GM21526 (cell line): ENCODE results near the gene SLC35C1.
"Not testable (repeated sequence)": the region's sequence is repeated elsewhere in the genome, so short reads cannot be mapped to it uniquely, and the experiment has no call there.

Experiments
- ATAC-seq: cut with Tn5 transposase; IDR thresholded peaks from one replicate; pipeline ENCODE4 v1.9.1; 2021; ENCODE audit warnings: moderate library complexity; ENCODE audit not compliant: unreplicated experiment, low FRiP score

The SLC35C1 gene

DNA sequence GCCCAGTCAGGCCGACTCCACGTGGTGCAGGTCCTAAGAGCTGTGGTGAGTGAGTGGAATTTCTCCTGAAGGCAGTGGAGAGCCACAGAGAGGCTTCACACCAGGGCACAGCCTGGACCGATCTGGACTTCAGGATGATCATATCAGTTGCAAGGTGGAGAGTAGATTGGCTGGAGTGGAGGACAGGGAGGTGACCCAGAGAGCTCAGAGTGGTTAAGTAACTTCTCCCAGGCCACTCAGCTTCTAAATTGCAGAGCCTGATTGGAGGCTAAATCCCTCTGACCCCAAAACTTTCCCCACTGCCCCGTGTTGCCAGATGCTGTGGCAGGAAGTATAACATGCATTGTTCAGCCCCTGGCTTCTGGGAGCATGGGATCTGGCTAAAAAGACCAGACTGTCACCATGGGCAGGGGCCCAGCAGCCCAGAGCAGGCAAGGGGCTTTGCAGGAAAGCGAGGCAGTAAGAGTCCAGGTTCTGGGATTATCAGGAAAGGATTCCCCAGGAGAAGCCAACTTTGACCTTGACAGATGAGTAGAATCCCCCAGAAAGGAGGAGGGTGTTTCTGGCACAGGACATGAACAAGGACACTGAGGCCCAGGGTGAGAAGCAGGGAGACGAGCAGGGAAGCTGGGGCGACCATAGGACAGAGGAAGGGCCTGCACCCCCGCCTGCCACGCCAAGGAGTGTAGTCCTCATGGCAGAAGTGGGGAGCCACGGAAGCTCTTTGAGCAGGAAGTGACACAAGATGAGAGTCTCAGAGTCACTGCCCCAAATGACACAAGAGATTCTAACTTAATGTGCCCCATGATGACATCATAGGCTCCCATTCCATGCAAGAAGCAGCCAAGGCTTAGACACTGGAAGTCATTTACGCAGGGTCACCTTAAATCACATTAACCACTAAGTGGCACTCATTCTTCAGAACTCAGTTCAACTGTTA, 4.8 kb downstream of the SLC35C1 start:
- no peak for ATAC-seq

DNA sequence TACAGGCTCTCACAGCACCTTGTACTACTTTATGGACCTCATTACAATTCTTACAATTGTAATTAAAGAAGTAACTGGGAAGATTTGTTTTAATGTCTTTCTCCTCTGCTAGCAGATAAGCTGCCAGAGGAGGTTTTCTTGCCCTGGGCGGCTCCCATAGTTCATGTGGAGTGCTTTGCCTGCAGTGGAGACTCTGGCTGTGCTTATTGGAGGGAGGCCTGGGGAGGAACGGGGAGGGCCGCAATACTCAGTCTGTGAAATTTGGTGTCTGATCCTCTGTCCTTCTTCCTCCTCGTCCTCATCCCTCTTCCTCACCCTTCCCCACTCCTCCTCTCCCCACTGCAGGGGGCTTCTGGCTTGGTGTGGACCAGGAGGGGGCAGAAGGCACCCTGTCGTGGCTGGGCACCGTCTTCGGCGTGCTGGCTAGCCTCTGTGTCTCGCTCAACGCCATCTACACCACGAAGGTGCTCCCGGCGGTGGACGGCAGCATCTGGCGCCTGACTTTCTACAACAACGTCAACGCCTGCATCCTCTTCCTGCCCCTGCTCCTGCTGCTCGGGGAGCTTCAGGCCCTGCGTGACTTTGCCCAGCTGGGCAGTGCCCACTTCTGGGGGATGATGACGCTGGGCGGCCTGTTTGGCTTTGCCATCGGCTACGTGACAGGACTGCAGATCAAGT, 5.6 kb downstream of the SLC35C1 start:
- no peak for ATAC-seq

DNA sequence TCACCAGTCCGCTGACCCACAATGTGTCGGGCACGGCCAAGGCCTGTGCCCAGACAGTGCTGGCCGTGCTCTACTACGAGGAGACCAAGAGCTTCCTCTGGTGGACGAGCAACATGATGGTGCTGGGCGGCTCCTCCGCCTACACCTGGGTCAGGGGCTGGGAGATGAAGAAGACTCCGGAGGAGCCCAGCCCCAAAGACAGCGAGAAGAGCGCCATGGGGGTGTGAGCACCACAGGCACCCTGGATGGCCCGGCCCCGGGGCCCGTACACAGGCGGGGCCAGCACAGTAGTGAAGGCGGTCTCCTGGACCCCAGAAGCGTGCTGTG, 6.1 kb downstream of the SLC35C1 start:
- ATAC-seq: no peak

DNA sequence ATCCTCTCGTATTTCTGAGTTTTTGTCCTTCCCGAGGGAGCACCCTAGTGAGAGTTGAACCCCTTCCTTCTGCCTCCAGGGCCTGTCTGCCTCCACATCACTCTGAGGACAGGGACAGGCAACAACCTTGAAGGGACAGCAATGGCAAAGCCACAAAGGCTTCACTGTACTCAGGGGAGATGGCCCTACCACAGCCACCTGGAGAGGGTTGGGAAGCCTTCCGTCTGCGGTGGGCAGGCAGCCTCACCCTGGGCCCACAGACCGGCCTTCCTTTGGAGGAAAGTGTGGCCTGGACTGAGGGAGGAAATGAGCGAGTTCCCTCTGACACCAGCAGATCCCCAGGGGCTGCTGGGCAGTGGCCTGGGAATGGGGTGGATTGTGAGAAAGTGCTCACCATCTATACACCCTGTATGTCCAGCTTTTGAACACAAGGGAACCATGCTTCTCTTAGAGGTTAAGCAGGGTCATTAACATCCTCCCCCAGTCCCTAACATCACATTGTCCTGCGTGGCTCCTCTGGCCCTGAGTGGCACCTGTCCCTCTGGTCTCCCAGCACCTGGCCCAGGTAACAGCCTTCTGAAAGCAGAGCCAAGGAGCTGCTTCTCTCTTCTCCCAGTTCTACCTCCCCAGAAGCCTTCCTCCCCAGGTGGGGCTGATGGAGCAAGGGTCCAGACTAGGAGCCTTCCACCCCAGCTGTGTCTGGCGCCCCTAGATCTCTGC, 6.8 kb downstream of the SLC35C1 start:
- no peak for ATAC-seq

DNA sequence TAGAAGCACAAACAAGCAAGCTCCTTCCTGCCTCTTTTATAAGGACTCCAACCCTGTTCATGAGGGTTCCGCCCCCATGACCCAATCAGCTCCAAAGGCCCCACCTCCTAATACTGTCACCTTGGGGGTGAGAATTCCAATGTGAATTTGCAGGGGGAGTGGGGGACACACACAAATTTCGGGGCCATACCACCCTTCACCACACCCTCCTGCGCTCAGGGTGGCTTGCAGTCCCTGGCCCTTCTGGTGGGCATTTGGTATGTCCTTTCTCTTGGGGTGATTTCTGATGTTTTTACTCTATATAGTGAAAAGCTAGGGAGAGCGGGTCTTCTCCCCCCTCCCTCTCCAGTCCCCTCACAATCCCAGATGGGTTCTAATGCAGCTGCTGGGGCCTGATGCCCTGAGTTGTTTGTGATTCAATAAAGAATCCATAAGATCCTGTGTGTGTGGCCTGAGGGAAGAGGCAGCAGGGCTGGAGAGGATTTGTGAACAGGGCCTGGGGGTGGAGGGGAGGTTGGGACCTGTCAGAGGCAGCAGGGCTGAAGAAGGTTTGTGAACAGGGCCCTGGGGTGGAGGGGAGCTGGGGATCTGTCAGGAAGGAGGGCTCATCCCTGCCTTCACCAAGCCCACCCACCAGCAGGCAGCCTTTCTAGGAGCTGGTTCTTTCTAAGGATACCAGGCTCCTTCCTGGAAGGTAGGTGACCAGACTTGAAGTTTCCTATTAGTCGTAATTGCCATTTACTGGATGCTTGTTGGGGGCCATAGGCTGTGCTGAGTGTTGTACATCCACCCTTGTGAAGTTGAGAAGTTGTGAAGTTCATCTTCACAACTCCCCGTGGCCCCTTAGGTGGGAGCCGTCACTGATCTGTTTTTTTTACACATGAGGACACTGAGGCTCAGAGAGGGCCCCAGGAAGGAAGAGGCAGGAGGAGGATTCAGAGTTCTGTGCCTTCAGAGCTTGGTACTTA, 7.9 kb downstream of the SLC35C1 start:
- no peak for ATAC-seq

DNA sequence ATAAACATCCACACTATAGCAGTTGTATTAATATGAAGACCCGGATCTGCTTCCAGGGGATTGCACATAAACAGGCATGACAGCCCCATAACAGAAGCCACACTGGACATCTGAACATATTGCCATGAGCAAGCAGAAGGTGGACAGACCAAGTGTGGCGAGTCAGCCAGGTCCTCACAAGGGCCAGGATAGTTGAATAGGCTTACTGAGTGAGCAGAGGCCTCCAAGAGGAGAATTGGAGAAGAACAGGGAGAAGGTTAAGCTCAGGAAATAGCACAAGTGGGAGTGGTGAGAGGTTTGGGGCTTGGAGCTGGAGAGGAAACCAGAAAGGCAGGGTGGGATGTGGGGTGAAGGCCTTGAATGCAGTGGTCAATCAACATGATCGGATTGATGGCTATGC, 10.8 kb downstream of the SLC35C1 start:
- ATAC-seq: no peak

DNA sequence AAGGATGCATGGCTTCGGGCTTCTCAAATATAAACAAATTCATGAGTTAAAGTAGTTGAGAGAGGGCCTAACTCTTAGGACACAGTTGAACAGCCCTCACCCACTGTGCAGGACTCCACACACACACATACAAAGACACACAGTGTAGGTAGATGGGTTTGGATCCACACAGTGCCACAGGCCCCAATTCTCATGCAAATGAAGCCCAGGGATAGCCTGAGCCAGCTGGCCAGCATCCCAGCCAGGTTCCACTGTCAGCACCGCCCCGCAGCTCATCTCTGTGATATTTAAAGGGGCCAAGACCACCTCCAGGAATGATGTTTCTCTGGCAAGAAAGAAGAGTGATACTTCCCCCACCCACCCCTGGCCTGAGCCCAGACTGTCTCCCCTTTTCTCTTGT, 11.7 kb downstream of the SLC35C1 start:
- no peak for ATAC-seq

DNA sequence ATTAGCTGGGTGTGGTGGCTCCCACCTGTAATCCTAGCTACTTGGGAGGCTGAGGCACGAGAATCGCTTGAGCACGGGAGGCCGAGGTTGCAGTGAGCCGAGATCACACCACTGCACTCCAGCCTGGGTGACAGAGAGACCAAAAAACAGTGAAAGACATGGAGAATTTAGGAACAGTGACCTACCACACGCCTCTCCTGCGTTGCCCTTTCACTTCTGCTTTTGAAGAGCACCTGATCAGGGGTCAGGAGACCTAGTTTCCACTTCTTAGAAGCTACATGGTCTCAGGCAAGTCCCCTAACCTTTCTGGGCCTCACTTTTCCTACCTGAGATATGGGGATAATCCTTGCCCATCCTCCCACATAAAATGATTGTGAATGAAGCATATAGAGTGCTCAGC, 12.2 kb downstream of the SLC35C1 start:
- peak; percentile 85 for ATAC-seq

DNA sequence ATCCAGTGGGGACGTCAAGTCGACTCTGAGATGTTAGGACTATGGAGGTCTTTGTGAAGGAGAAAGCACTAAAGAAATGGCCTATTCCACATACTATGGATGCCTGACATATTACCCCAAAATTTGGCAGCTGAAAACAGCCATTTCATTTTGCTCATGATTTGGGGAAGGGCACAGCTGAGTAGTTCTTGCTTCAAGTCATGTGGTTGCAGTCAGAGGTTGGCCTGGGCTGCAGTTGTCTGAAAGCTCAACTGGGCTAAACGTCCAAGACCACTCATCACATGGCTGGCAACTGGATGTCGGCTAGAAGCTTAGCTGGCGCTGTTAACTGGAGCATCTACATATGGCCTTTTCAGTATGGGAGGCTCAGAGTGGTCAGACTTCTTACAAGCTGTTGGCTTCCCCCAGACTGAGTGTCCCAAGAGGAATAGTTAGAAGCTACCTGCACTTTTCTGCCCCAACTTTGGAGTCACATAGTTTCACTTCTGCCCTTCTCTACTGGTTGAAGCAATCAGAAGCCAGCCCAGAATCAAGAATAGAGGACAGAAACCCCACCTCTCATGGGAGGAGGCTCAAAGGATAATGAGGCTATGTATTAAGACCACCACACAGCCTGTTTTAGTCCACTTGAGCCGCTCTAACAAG, 14.1 kb downstream of the SLC35C1 start:
- ATAC-seq: no peak

DNA sequence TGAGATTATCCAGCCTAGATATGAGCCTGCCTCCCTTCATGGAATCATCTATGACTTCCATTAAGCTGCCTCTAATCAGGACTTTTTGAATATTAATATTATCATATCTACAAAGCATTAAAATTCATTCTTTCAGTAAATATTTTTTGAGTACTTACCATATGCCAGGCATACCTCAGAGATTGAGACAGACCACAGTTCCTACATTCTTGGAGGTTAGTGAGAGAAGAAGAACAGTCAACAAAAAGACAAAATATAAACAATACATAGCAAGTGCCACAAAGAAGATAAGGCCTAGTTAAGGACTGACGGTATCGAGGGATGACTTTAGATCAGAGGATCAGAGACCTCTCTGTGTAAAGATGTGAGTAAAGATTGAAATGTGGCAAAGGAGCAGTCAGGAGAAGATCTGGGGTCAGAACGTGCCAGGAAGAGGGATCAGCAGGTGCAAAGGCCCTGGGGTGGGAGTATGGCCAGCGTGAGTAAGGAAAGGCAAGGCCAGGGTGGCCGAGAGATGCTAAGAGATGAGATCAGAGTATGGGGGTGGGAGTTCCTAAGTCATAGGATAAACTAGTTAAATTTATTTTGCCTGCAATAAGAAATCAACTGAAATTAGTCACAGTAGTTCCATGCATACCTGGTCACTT, 15.4 kb downstream of the SLC35C1 start:
- ATAC-seq: no peak

DNA sequence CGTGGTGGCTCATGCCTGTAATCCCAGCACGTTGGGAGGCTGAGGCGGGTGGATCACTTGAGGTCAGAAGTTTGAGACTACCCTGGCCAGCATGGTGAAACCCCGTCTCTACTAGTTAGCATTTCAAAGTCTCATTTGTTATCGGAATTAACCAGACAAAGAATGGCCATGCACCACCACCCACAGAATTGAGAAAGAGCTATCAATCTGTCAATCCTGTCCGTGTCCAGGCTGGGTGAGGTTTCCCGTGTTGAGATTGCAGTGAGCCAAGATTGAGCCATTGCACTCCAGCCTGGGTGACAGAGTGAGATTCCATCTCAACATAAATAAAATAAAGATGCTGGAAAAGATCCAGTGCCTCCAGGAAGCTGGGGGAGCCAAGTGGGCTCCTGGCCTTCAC, 21.5 kb downstream of the SLC35C1 start:
- not testable (repeated sequence) for ATAC-seq

DNA sequence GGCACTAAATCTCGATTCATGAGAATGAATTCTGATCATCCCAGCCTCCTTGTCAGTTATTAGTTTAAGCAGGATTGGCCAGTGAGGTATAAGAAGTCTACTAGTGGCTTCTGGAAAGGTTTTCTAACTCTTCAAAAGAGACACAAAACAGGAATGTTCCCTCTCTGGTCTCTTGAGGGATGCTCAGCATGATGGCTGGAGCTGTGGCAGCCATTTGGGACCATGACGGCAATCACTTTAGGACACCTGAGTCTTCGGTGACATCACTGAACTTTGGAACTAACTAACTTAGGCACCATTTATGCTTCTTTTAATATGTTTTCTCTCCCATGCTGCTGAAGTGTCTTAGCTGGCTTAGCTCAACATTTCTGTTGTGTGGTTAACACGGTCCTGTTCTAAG, 22.2 kb downstream of the SLC35C1 start:
- no peak for ATAC-seq

DNA sequence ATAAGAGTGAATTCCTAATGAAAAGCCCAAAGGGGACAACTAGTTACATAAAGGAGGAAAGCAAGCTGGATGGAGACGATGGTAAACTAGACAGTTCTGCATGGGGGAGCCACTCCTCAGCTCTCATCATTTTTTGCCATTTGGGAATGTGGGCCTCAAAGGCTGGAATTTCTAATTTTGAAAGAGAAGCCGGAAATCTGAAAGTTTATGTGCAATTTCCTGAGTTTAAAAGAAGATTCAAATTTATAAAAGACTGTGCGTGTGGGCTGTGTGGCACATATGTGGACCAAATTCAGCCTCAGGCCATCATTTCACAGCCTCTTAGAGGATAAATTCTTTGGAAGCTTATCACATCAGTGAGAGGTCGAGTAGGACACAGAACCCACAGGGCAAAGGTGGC, 24.0 kb downstream of the SLC35C1 start:
- no peak for ATAC-seq

DNA sequence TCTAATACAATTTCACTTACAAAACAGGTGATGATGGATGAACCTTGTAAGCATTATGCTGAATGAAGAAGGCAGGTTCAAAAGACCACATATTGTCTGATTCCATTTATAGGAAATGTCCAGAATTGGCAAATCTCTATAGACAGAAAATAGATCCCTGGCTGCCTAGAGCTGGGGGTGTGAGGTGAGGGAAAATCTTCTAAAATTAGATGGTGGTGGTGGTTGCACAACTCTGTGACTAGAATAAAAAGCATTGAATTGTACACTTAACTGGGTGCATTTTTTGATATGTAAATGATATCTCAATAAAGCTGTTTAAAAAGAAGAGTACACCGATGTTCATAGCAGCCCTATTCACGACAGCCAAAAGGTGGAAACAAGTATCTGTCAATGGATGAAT, 25.6 kb downstream of the SLC35C1 start:
- no peak for ATAC-seq

DNA sequence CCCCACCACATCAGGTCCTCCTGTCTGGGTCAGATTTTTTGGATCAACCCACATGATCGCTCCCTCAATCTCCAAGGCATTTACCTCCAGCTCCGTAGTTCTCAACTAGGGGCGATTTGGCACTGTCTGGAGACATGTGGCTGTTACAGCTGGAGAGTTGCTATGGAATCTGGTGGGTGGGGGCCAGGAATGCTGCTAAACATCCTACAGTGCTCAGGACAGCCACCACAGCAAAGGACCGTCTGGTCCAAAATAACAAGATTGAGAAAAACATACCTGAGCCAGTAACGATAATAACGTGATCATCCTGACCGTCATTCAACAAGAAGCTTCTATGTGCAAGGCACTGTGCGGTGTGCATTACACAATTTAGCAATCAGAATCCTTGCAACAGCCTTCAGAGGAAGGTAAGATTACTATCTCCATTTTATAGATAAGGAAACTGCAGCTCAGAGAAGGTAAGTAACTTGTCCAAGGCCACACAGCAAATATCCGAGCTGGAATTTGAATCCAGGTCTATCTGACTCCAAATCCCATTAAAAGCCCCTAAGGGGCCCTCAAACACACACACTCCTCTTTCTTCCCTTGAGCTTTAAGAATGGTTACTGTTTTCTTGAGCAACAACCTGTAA, 28.0 kb downstream of the SLC35C1 start:
- no peak for ATAC-seq

DNA sequence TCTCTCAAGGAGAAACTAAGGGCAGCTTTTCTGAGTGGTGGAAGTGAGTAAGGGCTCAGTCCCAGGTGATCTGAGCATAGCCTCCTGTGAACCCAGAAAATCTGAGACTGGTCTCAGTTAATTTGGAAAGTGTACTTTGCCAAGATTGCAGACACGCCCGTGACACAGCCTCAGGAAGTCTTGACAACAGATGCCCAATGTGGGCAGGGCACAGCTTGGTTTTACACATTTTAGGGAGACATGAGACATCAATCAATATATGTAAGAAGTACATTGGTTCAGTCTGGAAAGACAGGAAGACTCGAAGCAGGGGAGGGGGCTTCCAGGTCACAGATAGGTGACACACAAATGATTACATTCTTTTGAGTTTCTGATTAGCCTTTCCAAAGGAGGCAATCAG, 28.8 kb downstream of the SLC35C1 start:
- ATAC-seq: no peak

DNA sequence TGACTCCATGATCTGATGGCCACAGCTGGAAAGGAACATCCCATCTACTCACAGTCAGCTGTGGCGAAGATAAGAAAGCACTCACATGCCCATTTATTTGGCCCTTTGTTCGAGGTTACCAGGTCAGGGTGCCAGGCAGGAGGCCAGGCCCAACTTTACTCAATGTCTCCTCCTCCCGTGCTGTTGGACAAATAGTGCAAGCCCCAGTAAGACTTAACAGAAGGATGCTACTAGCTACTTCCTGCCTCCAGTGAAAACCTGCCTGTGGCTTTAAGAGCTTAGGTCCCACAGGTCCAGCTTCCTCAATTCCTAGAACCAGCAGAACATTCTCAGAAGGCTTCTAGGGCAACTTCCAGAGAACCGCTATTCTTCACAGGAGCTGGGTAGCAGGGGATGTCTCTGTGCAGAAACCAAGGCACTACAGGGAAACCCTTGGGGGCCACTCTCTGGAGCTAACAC, 29.4 kb downstream of the SLC35C1 start:
- ATAC-seq: no peak

DNA sequence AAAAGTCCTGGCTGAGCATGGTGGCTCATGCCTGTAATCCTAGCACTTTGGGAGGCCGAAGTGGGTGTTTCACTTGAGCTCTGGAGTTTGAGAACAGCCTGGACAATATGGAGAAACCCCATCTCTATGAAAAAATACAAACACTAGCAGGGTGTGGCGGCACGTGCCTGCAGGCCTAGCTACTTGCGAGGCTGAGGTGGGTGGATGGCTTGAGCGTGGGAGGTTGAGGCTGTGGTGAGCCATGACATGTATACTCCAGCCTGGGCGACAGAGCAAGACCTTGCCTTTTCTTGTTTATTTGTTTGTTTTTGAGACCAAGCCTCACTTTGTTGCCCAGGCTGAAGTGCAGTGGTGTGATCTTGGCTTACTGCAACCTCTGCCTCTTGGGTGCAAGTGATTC, 34.3 kb downstream of the SLC35C1 start:
- ATAC-seq: no peak

DNA sequence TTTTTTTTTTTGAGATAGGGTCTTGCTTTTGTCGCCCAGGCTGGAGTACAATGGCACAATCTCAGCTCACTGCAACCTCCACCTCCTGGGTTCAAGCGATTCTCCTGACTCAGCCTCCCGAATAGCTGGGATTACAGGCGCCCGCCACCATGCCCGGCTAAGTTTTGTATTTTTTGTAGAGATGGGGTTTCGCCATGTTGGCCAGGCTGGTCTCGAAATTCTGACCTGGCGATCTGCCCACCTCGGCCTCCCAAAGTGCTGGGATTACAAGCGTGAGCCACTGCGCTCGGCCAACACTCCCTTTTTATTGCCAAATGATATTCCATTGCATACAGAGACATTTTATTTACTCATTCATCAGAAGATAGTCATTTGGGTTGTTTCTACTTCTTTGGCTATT, 35.3 kb downstream of the SLC35C1 start:
- not testable (repeated sequence) for ATAC-seq
